Fibroblast of skin of left quadriceps (primary cell): ENCODE results near the gene ARHGAP26.

Experiments used
- DNase-seq, 2 experiments: peaks; one replicate each; pipeline ENCODE4 v3.0.0-alpha.2; 2013; ENCODE audit warnings: low read depth in 2 of 2

Gene ARHGAP26

GRCh38 chr5:143204474-143205246, 434.5 kb downstream of the ARHGAP26 start:
- DNase-seq: no peak

GRCh38 chr5:143205386-143205785, 435.2 kb downstream of the ARHGAP26 start:
- peak; percentile 85 to 87 for DNase-seq

- DNase-seq: no peak
These were observed 435.7 kb downstream of the ARHGAP26 start for GRCh38 chr5:143205883-143206195.

GRCh38 chr5:143206196-143207053, 436.2 kb downstream of the ARHGAP26 start:
- no peak for DNase-seq

GRCh38 chr5:143207058-143207457, 436.9 kb downstream of the ARHGAP26 start:
- no peak for DNase-seq

- no peak for DNase-seq
These were observed 437.6 kb downstream of the ARHGAP26 start for GRCh38 chr5:143207563-143208364.

GRCh38 chr5:143208365-143208641, 438.1 kb downstream of the ARHGAP26 start:
- no peak for DNase-seq

- DNase-seq: no peak
These were observed 438.8 kb downstream of the ARHGAP26 start for GRCh38 chr5:143208781-143209510.

GRCh38 chr5:143209881-143210395, 439.8 kb downstream of the ARHGAP26 start:
- DNase-seq: no peak

- no peak for DNase-seq
These were observed 440.4 kb downstream of the ARHGAP26 start for GRCh38 chr5:143210576-143210975.

- no peak for DNase-seq
These were observed 442.1 kb downstream of the ARHGAP26 start for GRCh38 chr5:143212261-143212660.

- peak in 1 of 2 experiments; percentile 42 for DNase-seq
These were observed 443.2 kb downstream of the ARHGAP26 start for GRCh38 chr5:143213231-143213850.

GRCh38 chr5:143213851-143214363, 443.7 kb downstream of the ARHGAP26 start:
- DNase-seq: no peak

GRCh38 chr5:143214458-143214857, 444.3 kb downstream of the ARHGAP26 start:
- no peak for DNase-seq

GRCh38 chr5:143214890-143215289, 444.7 kb downstream of the ARHGAP26 start:
- DNase-seq: no peak

GRCh38 chr5:143215690-143216089, 445.5 kb downstream of the ARHGAP26 start:
- DNase-seq: no peak

- DNase-seq: no peak
These were observed 446.0 kb downstream of the ARHGAP26 start for GRCh38 chr5:143216211-143216610.

GRCh38 chr5:143217065-143217803, 447.1 kb downstream of the ARHGAP26 start:
- DNase-seq: peak in 1 of 2 experiments; percentile 42

GRCh38 chr5:143217804-143218160, 447.6 kb downstream of the ARHGAP26 start:
- no peak for DNase-seq

GRCh38 chr5:143218517-143219170, 448.5 kb downstream of the ARHGAP26 start:
- no peak for DNase-seq
